K562 (cell line): ENCODE data around the gene CT45A10. TPM values are rescaled to one million over a fixed set of nuclear protein-coding genes. Genes with fewer than 3 reads are reported as not detected.

ENCODE experiments used
- ATF3 ChIP-seq, 2 experiments: fragments of 450-650 bp in 1 of 2; sonication (generic) in 1 of 2; formaldehyde crosslinking in 1 of 2; IDR thresholded peaks in 1 of 2; conservative IDR thresholded peaks in 1 of 2; 2 replicates each; pipeline versions ENCODE4 v1.6.1 to v1.8.1; 2016 to 2023; ENCODE audit warnings: mild to moderate bottlenecking in 2 of 2, moderate library complexity in 2 of 2, inconsistent platforms in 1 of 2, missing genetic modification reagents in 1 of 2
- CC2D1A ChIP-seq: fragments of 450-650 bp; IDR thresholded peaks from 2 replicates; pipeline ENCODE4 v1.6.1; 2017; ENCODE audit warnings: mild to moderate bottlenecking
- CSDE1 ChIP-seq, 2 experiments: fragments of 450-650 bp; IDR thresholded peaks; 2 replicates each; pipeline ENCODE4 v1.6.1; 2016; ENCODE audit warnings: mild to moderate bottlenecking in 1 of 2
- NFATC3 ChIP-seq: fragments of 450-650 bp; IDR thresholded peaks from 2 replicates; pipeline ENCODE4 v1.6.1; 2017; ENCODE audit warnings: mild to moderate bottlenecking
- POLR2AphosphoS5 ChIP-seq: IDR thresholded peaks from 2 replicates; pipeline ENCODE4 v1.6.1; 2011; ENCODE audit warnings: mild to moderate bottlenecking, low read depth, low read length, moderate library complexity; ENCODE audit not compliant: control insufficient read depth, insufficient read depth
- PPARD ChIP-seq: fragments of 250-450 bp; sonication (Bioruptor Pico); IDR thresholded peaks from 2 replicates; pipeline ENCODE4 v1.8.0; 2022; ENCODE audit warnings: inconsistent platforms, mild to moderate bottlenecking, moderate library complexity
- RAD21 ChIP-seq, 2 experiments: fragments of 250-450 bp in 1 of 2; fragments of 450-650 bp in 1 of 2; sonication (Bioruptor Pico) in 1 of 2; formaldehyde crosslinking in 1 of 2; IDR thresholded peaks in 1 of 2; conservative IDR thresholded peaks in 1 of 2; 2 replicates each; pipeline versions ENCODE4 v1.4.0 to v1.8.0; 2020 to 2022; ENCODE audit warnings: mild to moderate bottlenecking in 2 of 2, moderate library complexity in 1 of 2
- RB1 ChIP-seq: fragments of 450-650 bp; IDR thresholded peaks from 2 replicates; pipeline ENCODE4 v1.6.1; 2017; ENCODE audit warnings: low read depth, mild to moderate bottlenecking
- SMAD1 ChIP-seq: fragments of 150-350 bp; IDR thresholded peaks from 2 replicates; pipeline ENCODE4 v1.6.1; 2014; ENCODE audit warnings: low read length, low read depth; ENCODE audit not compliant: partially characterized antibody
- SMARCC2 ChIP-seq: fragments of 450-650 bp; IDR thresholded peaks from 2 replicates; pipeline ENCODE4 v1.6.1; 2017; ENCODE audit warnings: antibody characterized with exemption, moderate library complexity, mild to moderate bottlenecking, low read depth
- SMARCE1 ChIP-seq: fragments of 450-650 bp; IDR thresholded peaks from 2 replicates; pipeline ENCODE4 v1.7.1; 2016; ENCODE audit warnings: mild to moderate bottlenecking
- SMC3 ChIP-seq: conservative IDR thresholded peaks from 2 replicates; pipeline ENCODE4 v1.6.1; 2011; ENCODE audit warnings: low read depth, low read length, improper control_type of control experiment; ENCODE audit not compliant: insufficient read depth
- ZNF644 ChIP-seq: fragments of 200-800 bp; sonication (Bioruptor generic); IDR thresholded peaks from 2 replicates; pipeline ENCODE4 v1.6.1; 2016; ENCODE audit warnings: low read depth, missing genetic modification characterization, missing compliant biosample characterization
- polyA plus RNA-seq, 8 experiments: library from polyadenylated mRNA; depleted of rRNA in 4 of 8; stranded (reverse) in 5 of 8; unstranded in 3 of 8; fragments of >200 nt; fragmentation: Nextera tagmentation in 2 of 8; fragmentation: Illumina TruSeq in 1 of 8; extraction: Ambion mirVana in 2 of 8; extraction: Trizol in 1 of 8; gene quantifications; 2 replicates each; pipeline versions ENCODE4 v1.2.1 to v1.2.3, GENCODE V29; 2011 to 2014; ENCODE audit warnings: inconsistent platforms in 1 of 8, missing spikeins in 1 of 8
- total RNA-seq, 7 experiments: library from RNA; depleted of rRNA in 6 of 7; stranded (reverse); fragments of >200 nt in 6 of 7; fragmentation: Illumina TruSeq in 2 of 7; extraction: Trizol in 2 of 7; gene quantifications; 2 replicates each; pipeline versions ENCODE4 v1.2.1 to v1.2.3, GENCODE V29; 2011 to 2021; ENCODE audit warnings: low replicate concordance in 1 of 7
- TF ChIP-seq, protein P1 (sequence below): fragments of 250-450 bp; sonication (Bioruptor Pico); IDR thresholded peaks from 2 replicates; pipeline ENCODE4 v1.9.0; 2021; ENCODE audit warnings: mild to moderate bottlenecking, inconsistent platforms
- TF ChIP-seq, protein P2 (sequence below): fragments of 200-400 bp; formaldehyde crosslinking; IDR thresholded peaks from 2 replicates; pipeline ENCODE4 v1.6.1; 2017; ENCODE audit warnings: mild to moderate bottlenecking, low read depth, low read length, moderate library complexity
- TF ChIP-seq, protein P3 (sequence below): fragments of 450-650 bp; IDR thresholded peaks from 2 replicates; pipeline ENCODE4 v1.6.1; 2014; ENCODE audit warnings: low read depth, mild to moderate bottlenecking, moderate library complexity, borderline replicate concordance
- TF ChIP-seq, protein P4 (sequence below): fragments of 450-650 bp; formaldehyde crosslinking; IDR thresholded peaks from 2 replicates; pipeline ENCODE4 v1.4.0; 2020; ENCODE audit warnings: mild to moderate bottlenecking, moderate library complexity

Gene CT45A10
- total and polyA plus RNA-seq, 9 of the 15 experiments (the other 6 are each of a cell fraction or from before 2014, with no cell fraction given): 78.1 to 175 (median 102) TPM

- TF ChIP-seq CSDE1 (IDR thresholded peaks at IDR 0.05): no peak
- TF ChIP-seq, protein P1, sequence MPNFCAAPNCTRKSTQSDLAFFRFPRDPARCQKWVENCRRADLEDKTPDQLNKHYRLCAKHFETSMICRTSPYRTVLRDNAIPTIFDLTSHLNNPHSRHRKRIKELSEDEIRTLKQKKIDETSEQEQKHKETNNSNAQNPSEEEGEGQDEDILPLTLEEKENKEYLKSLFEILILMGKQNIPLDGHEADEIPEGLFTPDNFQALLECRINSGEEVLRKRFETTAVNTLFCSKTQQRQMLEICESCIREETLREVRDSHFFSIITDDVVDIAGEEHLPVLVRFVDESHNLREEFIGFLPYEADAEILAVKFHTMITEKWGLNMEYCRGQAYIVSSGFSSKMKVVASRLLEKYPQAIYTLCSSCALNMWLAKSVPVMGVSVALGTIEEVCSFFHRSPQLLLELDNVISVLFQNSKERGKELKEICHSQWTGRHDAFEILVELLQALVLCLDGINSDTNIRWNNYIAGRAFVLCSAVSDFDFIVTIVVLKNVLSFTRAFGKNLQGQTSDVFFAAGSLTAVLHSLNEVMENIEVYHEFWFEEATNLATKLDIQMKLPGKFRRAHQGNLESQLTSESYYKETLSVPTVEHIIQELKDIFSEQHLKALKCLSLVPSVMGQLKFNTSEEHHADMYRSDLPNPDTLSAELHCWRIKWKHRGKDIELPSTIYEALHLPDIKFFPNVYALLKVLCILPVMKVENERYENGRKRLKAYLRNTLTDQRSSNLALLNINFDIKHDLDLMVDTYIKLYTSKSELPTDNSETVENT (CRISPR knock-in tag): no peak
- peak; percentile 78 to 85 for TF ChIP-seq RAD21 (CRISPR knock-in tag; conservative IDR thresholded peaks at IDR 0.05 in 1 of 2, IDR thresholded peaks at IDR 0.05 in 1 of 2)
- no peak for TF ChIP-seq ZNF644 (tag)
- no peak for TF ChIP-seq ATF3 (IDR thresholded peaks at IDR 0.05)
- TF ChIP-seq ATF3 (CRISPR knock-in tag; conservative IDR thresholded peaks at IDR 0.05): no peak
- no peak for TF ChIP-seq SMAD1
- TF ChIP-seq, protein P2, sequence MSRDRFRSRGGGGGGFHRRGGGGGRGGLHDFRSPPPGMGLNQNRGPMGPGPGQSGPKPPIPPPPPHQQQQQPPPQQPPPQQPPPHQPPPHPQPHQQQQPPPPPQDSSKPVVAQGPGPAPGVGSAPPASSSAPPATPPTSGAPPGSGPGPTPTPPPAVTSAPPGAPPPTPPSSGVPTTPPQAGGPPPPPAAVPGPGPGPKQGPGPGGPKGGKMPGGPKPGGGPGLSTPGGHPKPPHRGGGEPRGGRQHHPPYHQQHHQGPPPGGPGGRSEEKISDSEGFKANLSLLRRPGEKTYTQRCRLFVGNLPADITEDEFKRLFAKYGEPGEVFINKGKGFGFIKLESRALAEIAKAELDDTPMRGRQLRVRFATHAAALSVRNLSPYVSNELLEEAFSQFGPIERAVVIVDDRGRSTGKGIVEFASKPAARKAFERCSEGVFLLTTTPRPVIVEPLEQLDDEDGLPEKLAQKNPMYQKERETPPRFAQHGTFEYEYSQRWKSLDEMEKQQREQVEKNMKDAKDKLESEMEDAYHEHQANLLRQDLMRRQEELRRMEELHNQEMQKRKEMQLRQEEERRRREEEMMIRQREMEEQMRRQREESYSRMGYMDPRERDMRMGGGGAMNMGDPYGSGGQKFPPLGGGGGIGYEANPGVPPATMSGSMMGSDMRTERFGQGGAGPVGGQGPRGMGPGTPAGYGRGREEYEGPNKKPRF: no peak
- no peak for TF ChIP-seq PPARD (CRISPR knock-in tag)
- TF ChIP-seq NFATC3: no peak
- TF ChIP-seq, protein P3, sequence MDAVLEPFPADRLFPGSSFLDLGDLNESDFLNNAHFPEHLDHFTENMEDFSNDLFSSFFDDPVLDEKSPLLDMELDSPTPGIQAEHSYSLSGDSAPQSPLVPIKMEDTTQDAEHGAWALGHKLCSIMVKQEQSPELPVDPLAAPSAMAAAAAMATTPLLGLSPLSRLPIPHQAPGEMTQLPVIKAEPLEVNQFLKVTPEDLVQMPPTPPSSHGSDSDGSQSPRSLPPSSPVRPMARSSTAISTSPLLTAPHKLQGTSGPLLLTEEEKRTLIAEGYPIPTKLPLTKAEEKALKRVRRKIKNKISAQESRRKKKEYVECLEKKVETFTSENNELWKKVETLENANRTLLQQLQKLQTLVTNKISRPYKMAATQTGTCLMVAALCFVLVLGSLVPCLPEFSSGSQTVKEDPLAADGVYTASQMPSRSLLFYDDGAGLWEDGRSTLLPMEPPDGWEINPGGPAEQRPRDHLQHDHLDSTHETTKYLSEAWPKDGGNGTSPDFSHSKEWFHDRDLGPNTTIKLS: no peak
- TF ChIP-seq RB1: 0 out of 2 replicates have a peak, but pooled peaks have one; percentile 19
- TF ChIP-seq CC2D1A: 0 out of 2 replicates have a peak, but pooled peaks have one; percentile 20
- TF ChIP-seq SMARCE1: no peak
- TF ChIP-seq SMARCC2: no peak
- TF ChIP-seq POLR2AphosphoS5: no peak
- TF ChIP-seq SMC3: peak; percentile 72
- TF ChIP-seq, protein P4, sequence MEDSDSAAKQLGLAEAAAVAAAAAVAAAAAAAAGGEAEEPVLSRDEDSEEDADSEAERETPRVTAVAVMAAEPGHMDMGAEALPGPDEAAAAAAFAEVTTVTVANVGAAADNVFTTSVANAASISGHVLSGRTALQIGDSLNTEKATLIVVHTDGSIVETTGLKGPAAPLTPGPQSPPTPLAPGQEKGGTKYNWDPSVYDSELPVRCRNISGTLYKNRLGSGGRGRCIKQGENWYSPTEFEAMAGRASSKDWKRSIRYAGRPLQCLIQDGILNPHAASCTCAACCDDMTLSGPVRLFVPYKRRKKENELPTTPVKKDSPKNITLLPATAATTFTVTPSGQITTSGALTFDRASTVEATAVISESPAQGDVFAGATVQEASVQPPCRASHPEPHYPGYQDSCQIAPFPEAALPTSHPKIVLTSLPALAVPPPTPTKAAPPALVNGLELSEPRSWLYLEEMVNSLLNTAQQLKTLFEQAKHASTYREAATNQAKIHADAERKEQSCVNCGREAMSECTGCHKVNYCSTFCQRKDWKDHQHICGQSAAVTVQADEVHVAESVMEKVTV (CRISPR knock-in tag): peak; percentile 27; the same call in 1 of the 2 replicates
These were observed 38.6 kb upstream of the CT45A10 start (continued) for GRCh38 chrX:135931644-135932487.
